GM18520 (cell line): ENCODE measurements around the gene ERBB4.
"Not testable (repeated sequence)": the region's sequence is repeated elsewhere in the genome, so short reads cannot be mapped to it uniquely, and the experiment has no call there.

Experiments
- ATAC-seq: cut with Tn5 transposase; IDR thresholded peaks from one replicate; pipeline ENCODE4 v1.9.1; 2021; ENCODE audit not compliant: unreplicated experiment

Gene ERBB4

GRCh38 chr2:212157012-212157411 lies 381.6 kb downstream of the ERBB4 start:
- no peak for ATAC-seq

- ATAC-seq, result no peak
Observed at GRCh38 chr2:212156088-212156487, 382.5 kb downstream of the ERBB4 start.

GRCh38 chr2:212154477-212154878 lies 384.1 kb downstream of the ERBB4 start:
- no peak for ATAC-seq

- ATAC-seq, result no peak
Observed at GRCh38 chr2:212153923-212154322, 384.7 kb downstream of the ERBB4 start.

- no peak for ATAC-seq
Observed at GRCh38 chr2:212147921-212148513, 390.6 kb downstream of the ERBB4 start.

GRCh38 chr2:212146416-212146815 lies 392.2 kb downstream of the ERBB4 start:
- ATAC-seq, result no peak

- no peak for ATAC-seq
Observed at GRCh38 chr2:212145121-212145520, 393.5 kb downstream of the ERBB4 start.

GRCh38 chr2:212142631-212143030 lies 396.0 kb downstream of the ERBB4 start:
- no peak for ATAC-seq

GRCh38 chr2:212141499-212141898 lies 397.1 kb downstream of the ERBB4 start:
- ATAC-seq, result no peak

- ATAC-seq, result no peak
Observed at GRCh38 chr2:212136216-212136795, 402.3 kb downstream of the ERBB4 start.

GRCh38 chr2:212135739-212136138 lies 402.9 kb downstream of the ERBB4 start:
- no peak for ATAC-seq

GRCh38 chr2:212133337-212133736 lies 405.3 kb downstream of the ERBB4 start:
- ATAC-seq, result no peak

- ATAC-seq, result no peak
Observed at GRCh38 chr2:212124598-212124997, 414.0 kb downstream of the ERBB4 start.

- ATAC-seq, result no peak
Observed at GRCh38 chr2:212119591-212119990, 419.0 kb downstream of the ERBB4 start.

- no peak for ATAC-seq
Observed at GRCh38 chr2:212117926-212118325, 420.7 kb downstream of the ERBB4 start.

- no peak for ATAC-seq
Observed at GRCh38 chr2:212114489-212114888, 424.1 kb downstream of the ERBB4 start.

- no peak for ATAC-seq
Observed at GRCh38 chr2:212112401-212112800, 426.2 kb downstream of the ERBB4 start.

GRCh38 chr2:212109792-212110680 lies 428.6 kb downstream of the ERBB4 start:
- ATAC-seq, result no peak

- no peak for ATAC-seq
Observed at GRCh38 chr2:212109217-212109616, 429.4 kb downstream of the ERBB4 start.

- no peak for ATAC-seq
Observed at GRCh38 chr2:212107989-212108388, 430.6 kb downstream of the ERBB4 start.

- ATAC-seq, result no peak
Observed at GRCh38 chr2:212107014-212107413, 431.6 kb downstream of the ERBB4 start.

GRCh38 chr2:212106536-212106935 lies 432.1 kb downstream of the ERBB4 start:
- not testable (repeated sequence) for ATAC-seq
